Neutrophil (primary cell): ENCODE data around the gene TMOD2.

ENCODE experiments used
- H3K27ac ChIP-seq: fragments of 200-600 bp; sonication (generic); 2 replicates; pipeline ENCODE4 v1.5.1; 2016; ENCODE audit warnings: mild to moderate bottlenecking, moderate library complexity
- H3K27me3 ChIP-seq: fragments of 200-600 bp; sonication (generic); 2 replicates; pipeline ENCODE4 v1.6.0; 2016; ENCODE audit warnings: mild to moderate bottlenecking
- H3K36me3 ChIP-seq: fragments of 200-600 bp; sonication (generic); 2 replicates; pipeline ENCODE4 v1.5.1; 2017
- H3K4me1 ChIP-seq, 2 experiments: fragments of 200-600 bp in 1 of 2; sonication (generic) in 1 of 2; 1 replicate in 1 of 2; 2 replicates in 1 of 2; pipeline versions ENCODE4 v1.5.1 to v1.6.1; 2013 to 2016; ENCODE audit warnings: low read depth in 1 of 2, low read length in 1 of 2, mild to moderate bottlenecking in 1 of 2, moderate library complexity in 1 of 2; ENCODE audit not compliant: control insufficient read depth in 1 of 2, insufficient read depth in 1 of 2
- H3K4me3 ChIP-seq, 2 experiments: fragments of 200-600 bp in 1 of 2; sonication (generic) in 1 of 2; 1 replicate in 1 of 2; 2 replicates in 1 of 2; pipeline ENCODE4 v1.5.1; 2013 to 2016; ENCODE audit warnings: low read depth in 1 of 2, low read length in 1 of 2, mild to moderate bottlenecking in 1 of 2, moderate library complexity in 1 of 2
- H3K9me3 ChIP-seq: fragments of 200-600 bp; sonication (generic); 2 replicates; pipeline ENCODE4 v1.5.1; 2016
- CTCF ChIP-seq: fragments of 200-600 bp; sonication (generic); IDR thresholded peaks from 2 replicates; pipeline ENCODE4 v1.5.1; 2016; ENCODE audit warnings: antibody characterized with exemption

The TMOD2 gene

GRCh38 chr15:51799282-51800252, 48.2 kb downstream of the TMOD2 start:
- Histone ChIP-seq H3K4me1 (no peaks in the 10 kb centered on the region), H3K4me3 (no peak overlapping the region), H3K27me3 (no peaks in the 10 kb centered on the region), H3K36me3 (peaks cover 39% of the 10 kb centered on the region), H3K27ac (no peak overlapping the region), H3K9me3 (no peaks in the 10 kb centered on the region)
- no peak for TF ChIP-seq CTCF

GRCh38 chr15:51801391-51801835, 50.0 kb downstream of the TMOD2 start:
- H3K27ac ChIP-seq, result no peak overlapping the region
- H3K27me3 ChIP-seq, result no peaks in the 10 kb centered on the region
- no peaks in the 10 kb centered on the region for H3K4me1 ChIP-seq
- H3K36me3 ChIP-seq, result peaks cover 45% of the 10 kb centered on the region
- no peaks in the 10 kb centered on the region for H3K9me3 ChIP-seq
- no peak for TF ChIP-seq CTCF
- H3K4me3 ChIP-seq, result no peak overlapping the region

- Histone ChIP-seq H3K4me1 (no peaks in the 10 kb centered on the region), H3K27ac (no peak overlapping the region), H3K9me3 (no peaks in the 10 kb centered on the region), H3K27me3 (no peaks in the 10 kb centered on the region), H3K4me3 (no peak overlapping the region), H3K36me3 (peaks cover 49% of the 10 kb centered on the region)
- TF ChIP-seq CTCF, result no peak
Measured at GRCh38 chr15:51802593-51802992, 51.2 kb downstream of the TMOD2 start.

- H3K36me3 ChIP-seq, result peaks cover 53% of the 10 kb centered on the region
- no peak for TF ChIP-seq CTCF
- H3K27ac ChIP-seq, result no peak overlapping the region
- no peaks in the 10 kb centered on the region for H3K9me3 ChIP-seq
- no peaks in the 10 kb centered on the region for H3K4me1 ChIP-seq
- no peak overlapping the region for H3K4me3 ChIP-seq
- no peaks in the 10 kb centered on the region for H3K27me3 ChIP-seq
Measured at GRCh38 chr15:51803965-51804364, 52.6 kb downstream of the TMOD2 start.

DNA sequence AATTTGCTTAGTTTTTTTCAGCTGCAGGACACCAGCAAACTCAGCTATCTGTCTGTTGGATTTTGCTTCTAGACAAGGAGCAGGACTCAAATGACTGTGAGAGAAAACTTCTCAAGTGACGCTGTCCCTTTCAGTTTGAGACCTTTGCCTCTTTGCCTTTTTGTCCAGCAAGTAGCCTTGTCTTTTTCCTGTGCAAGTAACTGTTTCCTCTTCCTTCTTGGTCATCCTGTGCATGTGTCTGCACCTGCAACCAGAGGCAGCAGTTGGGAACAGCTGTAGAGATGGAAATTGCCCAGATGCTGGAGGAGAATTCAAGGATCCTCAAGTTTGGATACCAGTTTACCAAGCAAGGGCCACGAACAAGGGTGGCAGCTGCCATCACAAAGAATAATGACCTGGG, 54.7 kb downstream of the TMOD2 start:
- TF ChIP-seq CTCF, result no peak
- H3K4me1 ChIP-seq, result no peaks in the 10 kb centered on the region

More for the DNA sequence above, 54.7 kb downstream of the TMOD2 start:
- Histone ChIP-seq H3K27ac (no peak overlapping the region), H3K4me3 (no peak overlapping the region), H3K27me3 (no peaks in the 10 kb centered on the region), H3K36me3 (peaks cover 51% of the 10 kb centered on the region), H3K9me3 (no peaks in the 10 kb centered on the region)
